Activated naive CD4-positive, alpha-beta T cell treated with anti-CD3 and anti-CD28 coated beads, Interleukin-2, amount 10 ng/mL, durations not matched to agents 7 days and 5 days (primary cell): ENCODE measurements around the gene LAMA5.

Source experiments
- CTCF ChIA-PET: fragments of 350-600 bp; sonication (Branson Sonifier 250); formaldehyde crosslinking; loops from one replicate; lab custom pipeline; 2021; ENCODE audit warnings: antibody characterized with exemption; lab: Charles Lee
- DNase-seq: peaks from one replicate; pipeline ENCODE4 v3.0.0-alpha.2; 2020
- H3K27ac Mint-ChIP-seq: one replicate; pipeline ENCODE4 v1.8.0; 2021; ENCODE audit warnings: mild to moderate bottlenecking, moderate library complexity, mixed read lengths
- H3K27me3 Mint-ChIP-seq: one replicate; pipeline ENCODE4 v1.8.0; 2021; ENCODE audit warnings: mild to moderate bottlenecking, mixed read lengths
- H3K36me3 Mint-ChIP-seq: one replicate; pipeline ENCODE4 v1.8.0; 2021; ENCODE audit warnings: mixed read lengths
- H3K4me1 Mint-ChIP-seq: one replicate; pipeline ENCODE4 v1.8.0; 2021; ENCODE audit warnings: mixed read lengths
- H3K4me3 Mint-ChIP-seq: one replicate; pipeline ENCODE4 v1.8.0; 2021; ENCODE audit warnings: mild to moderate bottlenecking, moderate library complexity, mixed read lengths
- H3K9me3 Mint-ChIP-seq: one replicate; pipeline ENCODE4 v1.8.0; 2021; ENCODE audit warnings: mixed read lengths

Gene LAMA5

DNA sequence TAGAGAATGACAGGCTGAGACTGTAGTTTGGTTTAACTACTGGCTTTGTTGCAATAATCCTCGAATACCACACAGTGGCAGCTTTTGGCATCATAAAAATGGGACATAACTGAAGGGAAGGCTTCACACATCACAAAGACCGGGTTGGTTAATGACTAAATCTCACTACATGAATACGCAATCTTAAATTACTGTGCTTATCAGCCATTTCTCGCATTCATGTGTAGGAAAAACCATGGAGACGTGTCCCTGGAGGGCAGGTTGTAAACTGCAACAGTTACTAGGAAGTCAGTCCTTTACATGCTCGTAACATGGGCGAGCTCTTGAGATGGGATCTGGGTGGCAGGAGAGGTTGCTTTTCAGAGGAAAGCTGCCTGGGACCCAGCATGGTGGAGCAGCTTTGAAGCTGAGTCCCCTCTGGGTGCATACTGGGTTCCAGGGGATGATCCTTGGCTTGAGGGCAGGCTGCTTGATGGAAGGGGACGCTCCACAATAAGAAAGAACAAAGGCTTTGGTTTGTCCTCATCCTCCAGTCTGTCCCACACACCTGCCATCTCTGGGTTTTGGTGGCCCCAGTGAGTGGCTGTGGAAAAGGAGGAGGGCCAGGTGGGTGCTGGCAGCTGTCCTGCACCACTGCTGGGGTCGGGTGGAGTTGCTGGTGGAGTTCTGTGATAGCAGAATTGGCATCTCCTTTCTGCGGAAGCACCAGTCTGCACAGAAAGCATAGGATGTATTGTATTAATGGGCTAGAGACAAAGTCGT lies 21.9 kb upstream of the LAMA5 start:
- H3K27me3 Mint-ChIP-seq: no peaks in the 10 kb centered on the region
- H3K36me3 Mint-ChIP-seq: peaks cover 32% of the 10 kb centered on the region
- peak overlapping the region; percentile 93 for H3K4me3 Mint-ChIP-seq
- H3K27ac Mint-ChIP-seq: peak overlapping the region; percentile 73
- H3K4me1 Mint-ChIP-seq: peaks cover 36% of the 10 kb centered on the region
- DNase-seq: no peak
- H3K9me3 Mint-ChIP-seq: no peaks in the 10 kb centered on the region
- CTCF ChIA-PET: interaction anchor here (1.2 to 2.1 kb wide), 2 partner anchors 10 to 22 kb away, joined by 3 to 8 read pairs; no protein-coding TSS in a partner anchor

DNA sequence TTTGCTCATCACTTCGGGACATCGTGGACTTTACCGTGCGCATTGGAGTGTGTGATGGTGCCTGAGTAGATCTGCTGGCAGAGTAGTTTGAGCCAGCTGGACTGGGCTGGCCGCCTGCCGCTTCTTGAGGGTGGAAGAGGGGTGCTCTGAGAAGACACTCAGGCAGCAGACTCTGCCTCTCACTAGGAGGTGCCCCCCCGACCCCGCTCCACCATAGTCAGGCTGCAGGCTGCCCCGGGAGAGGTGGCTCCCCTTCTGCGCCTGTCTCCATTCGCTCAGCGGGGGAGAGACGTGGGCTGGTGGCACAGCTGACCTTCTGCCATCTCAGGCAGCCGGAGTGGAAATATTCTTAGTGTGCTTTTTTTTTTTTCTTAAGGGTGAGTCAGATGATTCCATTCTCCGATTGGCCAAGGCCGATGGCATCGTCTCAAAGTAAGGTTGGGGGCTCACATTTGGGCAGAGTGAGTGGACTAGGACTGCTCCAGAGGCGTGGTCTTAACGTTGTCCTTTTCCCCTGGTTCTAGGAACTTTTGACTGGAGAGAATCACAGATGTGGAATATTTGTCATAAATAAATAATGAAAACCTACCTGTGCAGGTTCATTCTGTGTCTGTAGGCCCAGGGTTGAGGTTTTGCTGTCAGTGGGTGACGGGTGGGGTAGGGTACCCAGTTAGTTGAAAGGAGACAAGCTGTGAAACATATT lies 21.0 kb upstream of the LAMA5 start:
- H3K4me1 Mint-ChIP-seq: peaks cover 39% of the 10 kb centered on the region
- no peak for DNase-seq
- no peaks in the 10 kb centered on the region for H3K27me3 Mint-ChIP-seq
- peak overlapping the region; percentile 93 for H3K4me3 Mint-ChIP-seq
- CTCF ChIA-PET: interaction anchor here (1.2 to 2.1 kb wide), 2 partner anchors 11 to 22 kb away, joined by 3 to 8 read pairs; no protein-coding TSS in a partner anchor
- H3K36me3 Mint-ChIP-seq: peaks cover 35% of the 10 kb centered on the region
- no peaks in the 10 kb centered on the region for H3K9me3 Mint-ChIP-seq
- H3K27ac Mint-ChIP-seq: peak overlapping the region; percentile 95

DNA sequence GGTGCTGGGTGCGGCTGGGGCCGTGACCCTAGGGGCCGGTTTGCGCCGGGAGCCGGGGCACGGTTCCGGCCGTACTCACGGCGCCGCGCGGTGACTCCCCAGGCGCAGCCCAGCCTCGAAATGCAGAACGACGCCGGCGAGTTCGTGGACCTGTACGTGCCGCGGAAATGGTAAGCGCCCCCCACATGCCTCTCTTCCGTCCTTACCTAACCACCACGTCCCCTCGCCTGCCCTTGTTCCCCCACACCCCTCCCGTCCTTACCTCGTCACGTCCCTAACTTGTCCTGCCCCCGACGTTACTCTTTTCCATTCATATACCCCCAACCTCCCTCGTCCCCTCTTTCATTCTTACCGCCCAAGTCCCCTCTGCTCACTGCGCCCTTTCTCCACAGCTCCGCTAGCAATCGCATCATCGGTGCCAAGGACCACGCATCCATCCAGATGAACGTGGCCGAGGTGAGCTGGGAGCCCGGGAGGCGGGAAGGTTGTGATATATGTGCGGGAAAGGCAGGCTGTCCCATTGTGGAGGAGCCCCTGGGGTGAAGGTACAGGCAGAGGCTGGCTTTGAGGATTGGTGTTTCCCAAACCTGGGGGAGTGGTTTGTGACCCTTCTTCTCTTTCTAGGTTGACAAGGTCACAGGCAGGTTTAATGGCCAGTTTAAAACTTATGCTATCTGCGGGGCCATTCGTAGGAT lies 20.3 kb upstream of the LAMA5 start:
- Mint-ChIP-seq H3K27ac (peak overlapping the region; percentile 95), H3K36me3 (peaks cover 40% of the 10 kb centered on the region), H3K4me3 (peak overlapping the region; percentile 93), H3K9me3 (no peaks in the 10 kb centered on the region), H3K27me3 (no peaks in the 10 kb centered on the region), H3K4me1 (peaks cover 44% of the 10 kb centered on the region)
- no peak for DNase-seq
- CTCF ChIA-PET: interaction anchor here (1.2 kb wide), 1 partner anchor 14 kb away, joined by 5 read pairs; no protein-coding TSS in a partner anchor

DNA sequence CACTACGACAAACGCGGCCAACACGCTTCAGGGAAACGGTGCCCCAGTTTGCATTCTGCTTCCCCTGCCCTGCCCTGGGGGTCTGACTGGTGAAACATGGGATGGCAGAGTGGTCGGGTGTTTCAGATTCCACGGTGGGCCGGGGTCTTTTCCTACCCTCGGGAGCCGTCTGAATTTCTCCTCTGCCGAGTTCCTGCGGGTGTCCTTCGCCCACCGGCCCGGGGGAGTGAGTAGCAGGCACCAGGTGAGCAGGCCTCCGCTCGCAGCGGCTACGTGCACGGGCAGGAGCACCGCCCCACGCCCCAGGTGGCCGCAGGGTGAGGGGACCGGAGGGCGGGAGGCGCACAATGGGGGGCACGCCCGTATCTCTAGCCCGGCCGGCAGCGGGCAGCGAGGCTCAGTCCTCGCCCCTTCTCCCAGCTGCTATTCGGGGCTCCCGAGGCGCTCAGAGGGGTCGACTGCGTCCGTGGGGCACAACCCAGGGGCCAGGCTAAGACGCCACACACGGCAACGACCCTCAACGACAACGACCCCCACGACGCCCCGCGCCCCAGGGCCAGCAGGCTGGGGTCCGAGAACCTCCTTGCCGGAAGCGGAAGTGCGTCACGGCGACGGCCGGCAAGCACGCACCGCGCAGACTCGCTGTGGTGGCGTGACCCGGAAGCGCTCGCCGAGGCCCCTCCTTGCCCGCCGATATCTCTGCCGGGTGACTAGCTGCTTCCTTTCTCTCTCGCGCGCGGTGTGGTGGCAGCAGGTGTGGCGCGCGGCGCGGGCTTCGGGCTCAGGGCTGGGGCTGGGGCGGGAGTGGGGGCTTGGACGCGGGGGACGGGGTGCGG lies 19.5 kb upstream of the LAMA5 start, which contains the start of gene RPS21:
Gene RPS21, plus strand, starts transcription at position 721 of the 836 bp plus-strand sequence. CDS start 236 bp downstream, outside the sequence.
- CTCF ChIA-PET: interaction anchor here (0.9 to 1.2 kb wide), 2 partner anchors 14 to 86 kb away, joined by 3 to 5 read pairs; no protein-coding TSS in a partner anchor
- Mint-ChIP-seq H3K9me3 (peaks cover 4% of the 10 kb centered on the region), H3K27me3 (no peaks in the 10 kb centered on the region), H3K36me3 (peaks cover 46% of the 10 kb centered on the region), H3K27ac (peak within 1 kb of the TSS; percentile 95), H3K4me1 (peaks cover 46% of the 10 kb centered on the region), H3K4me3 (peak within 1 kb of the TSS; percentile 93)
- DNase-seq: peak; percentile 96

DNA sequence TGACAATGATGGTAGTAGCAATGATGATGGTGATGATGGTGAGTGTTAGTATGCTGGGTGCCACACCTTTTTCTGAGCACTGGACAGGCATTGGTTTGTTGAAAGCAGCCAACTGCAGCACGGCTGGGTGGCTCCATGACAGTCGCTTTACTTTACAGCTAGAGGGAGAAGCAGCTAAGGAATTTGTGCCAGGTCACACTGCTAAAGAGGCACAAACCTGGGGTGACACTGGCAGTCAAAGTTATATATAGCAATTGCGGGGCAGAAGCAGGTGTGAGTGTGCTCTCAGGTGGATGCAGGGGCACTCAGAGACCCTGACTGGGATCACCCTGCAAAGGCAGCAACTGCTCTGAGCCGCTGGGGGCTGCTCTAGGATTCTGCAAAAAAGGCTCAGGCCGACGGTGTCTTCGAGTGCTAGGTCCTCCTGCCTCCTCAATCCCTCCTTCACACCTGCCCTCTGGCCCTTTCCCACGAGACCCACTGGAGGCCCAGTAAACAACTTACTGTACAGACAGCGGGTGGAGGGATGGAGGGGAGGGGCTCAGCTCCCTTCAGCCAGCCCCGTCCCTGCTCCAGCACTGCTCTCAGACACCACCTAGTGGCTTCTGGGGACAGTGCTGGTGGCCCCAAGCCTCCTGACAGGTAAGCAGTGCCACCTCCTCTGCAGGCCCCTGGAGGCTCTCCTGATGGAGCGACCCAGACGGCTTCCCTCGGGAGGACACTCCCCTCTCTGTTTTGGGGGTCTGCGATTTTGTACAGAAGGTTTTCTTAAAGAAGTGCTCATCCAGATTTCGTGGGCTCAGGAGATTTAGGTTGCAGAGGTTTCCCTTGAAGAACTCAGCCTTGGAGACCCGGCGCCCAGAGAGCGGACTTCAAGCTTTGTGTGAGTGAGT lies 15.4 kb upstream of the LAMA5 start:
- H3K27ac Mint-ChIP-seq: no peak overlapping the region
- H3K9me3 Mint-ChIP-seq: peaks cover 4% of the 10 kb centered on the region
- peaks cover 28% of the 10 kb centered on the region for H3K4me1 Mint-ChIP-seq
- CTCF ChIA-PET: interaction anchor here (0.6 to 1.5 kb wide), 11 partner anchors 11 to 372 kb away, joined by 3 to 10 read pairs (median 5); partner anchors contain the start of gene ADRM1
- DNase-seq: peak; percentile 87
- peaks cover 16% of the 10 kb centered on the region for H3K36me3 Mint-ChIP-seq
- H3K27me3 Mint-ChIP-seq: no peaks in the 10 kb centered on the region
- H3K4me3 Mint-ChIP-seq: no peak overlapping the region

DNA sequence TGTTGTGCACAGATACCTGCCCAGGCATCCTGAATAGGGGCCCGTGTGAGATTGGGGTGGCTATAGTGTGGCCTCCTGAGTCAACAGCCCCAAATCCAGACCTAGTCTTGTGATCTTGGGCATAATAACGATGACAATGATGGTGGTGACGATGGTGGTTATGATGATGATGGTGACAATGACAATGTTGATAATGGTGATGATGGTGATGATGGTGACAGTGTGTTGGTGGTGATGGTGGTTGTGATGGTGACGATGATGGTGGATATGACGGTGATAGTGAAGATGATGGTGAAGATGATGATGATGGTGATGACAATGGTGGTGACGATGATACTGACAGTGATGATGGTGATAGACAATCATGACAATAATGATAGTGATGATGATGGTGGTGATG lies 14.7 kb upstream of the LAMA5 start:
- H3K27ac Mint-ChIP-seq: no peak overlapping the region
- H3K4me1 Mint-ChIP-seq: peaks cover 25% of the 10 kb centered on the region
- CTCF ChIA-PET: interaction anchor here (1.0 to 1.4 kb wide), 6 partner anchors 12 to 371 kb away, joined by 3 to 7 read pairs (median 5); no protein-coding TSS in a partner anchor
- peaks cover 13% of the 10 kb centered on the region for H3K36me3 Mint-ChIP-seq
- H3K9me3 Mint-ChIP-seq: peaks cover 4% of the 10 kb centered on the region
- DNase-seq: no peak
- no peak overlapping the region for H3K4me3 Mint-ChIP-seq
- no peaks in the 10 kb centered on the region for H3K27me3 Mint-ChIP-seq

DNA sequence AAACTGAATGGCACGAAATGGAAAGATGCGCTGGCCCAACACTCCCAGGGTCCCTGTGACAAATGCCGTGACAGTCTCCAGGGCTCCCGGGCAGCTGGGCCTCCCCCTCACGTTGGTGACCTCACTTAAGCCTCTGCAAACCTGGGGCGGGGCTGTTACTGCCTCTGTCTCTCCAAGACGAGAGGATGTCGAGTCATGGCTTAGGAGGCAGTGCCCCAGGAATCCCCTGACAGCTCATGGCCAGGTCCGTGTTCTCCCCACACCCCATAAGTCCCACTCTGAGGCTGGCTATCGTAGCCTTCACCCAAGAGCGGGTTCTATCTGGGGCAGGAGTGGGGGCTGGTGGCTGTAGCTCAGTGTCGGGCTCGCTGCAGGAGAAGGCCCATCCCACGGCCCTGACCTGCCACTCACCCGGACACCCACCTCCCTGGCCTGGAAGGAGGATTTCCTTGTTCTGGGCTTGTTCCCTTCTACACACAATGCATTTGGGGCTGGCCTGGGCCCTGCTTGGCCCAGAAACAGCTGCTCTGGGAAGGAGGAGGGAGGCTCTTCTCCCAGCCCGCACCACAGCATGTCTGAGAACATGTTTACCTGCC lies 14.2 kb upstream of the LAMA5 start:
- Mint-ChIP-seq H3K27me3 (no peaks in the 10 kb centered on the region), H3K9me3 (peaks cover 4% of the 10 kb centered on the region), H3K4me3 (no peak overlapping the region), H3K4me1 (peaks cover 25% of the 10 kb centered on the region), H3K27ac (no peak overlapping the region), H3K36me3 (peaks cover 13% of the 10 kb centered on the region)
- CTCF ChIA-PET: interaction anchor here (1.0 kb wide), 1 partner anchor 21 kb away, joined by 3 read pairs; no protein-coding TSS in a partner anchor
- DNase-seq: no peak

DNA sequence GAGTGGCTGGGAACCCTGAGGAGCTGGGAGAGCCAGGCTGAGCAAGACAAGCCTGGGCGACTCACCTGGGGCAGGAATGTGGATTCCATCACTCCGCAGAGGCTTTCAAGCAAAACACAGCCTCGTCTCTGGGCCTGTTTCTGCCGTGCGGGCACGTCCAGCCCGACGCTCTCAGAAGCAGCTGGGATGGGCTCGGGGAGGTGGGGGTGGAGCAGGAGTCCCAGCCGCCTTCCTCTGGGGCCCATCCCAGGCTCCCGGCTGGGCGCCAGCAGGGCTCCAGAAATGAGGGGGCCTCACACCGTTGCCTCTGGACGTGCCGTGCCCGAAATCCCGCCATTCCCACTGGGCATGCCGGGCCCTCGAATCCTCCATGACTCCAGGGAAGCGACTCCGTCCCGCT lies 11.1 kb upstream of the LAMA5 start:
- Mint-ChIP-seq H3K27me3 (peaks cover 10% of the 10 kb centered on the region), H3K9me3 (peaks cover 4% of the 10 kb centered on the region), H3K27ac (no peak overlapping the region), H3K36me3 (peaks cover 11% of the 10 kb centered on the region), H3K4me3 (no peak overlapping the region), H3K4me1 (peaks cover 7% of the 10 kb centered on the region)
- DNase-seq: no peak
- CTCF ChIA-PET: no interaction called here

DNA sequence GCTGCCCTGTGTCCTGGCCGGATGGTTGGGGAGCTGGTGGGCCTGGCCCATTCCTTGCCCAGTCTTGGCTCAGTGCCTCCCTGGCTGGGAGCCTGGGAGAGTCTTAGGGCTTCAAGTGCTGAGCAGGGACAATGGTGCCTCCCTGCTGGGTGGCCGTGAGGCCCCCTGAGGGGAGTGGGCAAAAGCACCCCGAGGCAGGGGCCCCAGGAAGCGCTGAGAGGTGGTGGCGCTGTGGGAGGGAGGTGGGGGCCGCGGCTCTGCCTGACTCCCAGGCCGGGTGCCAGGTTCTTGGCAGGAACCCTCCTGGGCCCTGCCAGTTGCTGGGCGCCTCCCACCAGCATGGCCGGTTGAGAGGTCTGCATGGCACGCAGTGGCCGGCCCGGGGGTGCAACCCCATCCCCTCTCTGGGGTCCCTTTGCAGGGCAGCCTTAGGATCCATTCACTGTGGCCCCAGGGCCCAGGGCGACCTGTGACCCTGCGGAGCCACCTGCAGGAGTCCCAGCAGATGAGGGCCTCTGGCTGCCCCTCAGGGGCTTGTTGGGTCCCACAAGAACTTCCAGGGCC lies 10.6 kb upstream of the LAMA5 start:
- Mint-ChIP-seq H3K9me3 (peaks cover 4% of the 10 kb centered on the region), H3K4me3 (no peak overlapping the region), H3K27me3 (peaks cover 14% of the 10 kb centered on the region), H3K27ac (no peak overlapping the region), H3K4me1 (peaks cover 4% of the 10 kb centered on the region), H3K36me3 (peaks cover 8% of the 10 kb centered on the region)
- CTCF ChIA-PET: no interaction called here
- no peak for DNase-seq

DNA sequence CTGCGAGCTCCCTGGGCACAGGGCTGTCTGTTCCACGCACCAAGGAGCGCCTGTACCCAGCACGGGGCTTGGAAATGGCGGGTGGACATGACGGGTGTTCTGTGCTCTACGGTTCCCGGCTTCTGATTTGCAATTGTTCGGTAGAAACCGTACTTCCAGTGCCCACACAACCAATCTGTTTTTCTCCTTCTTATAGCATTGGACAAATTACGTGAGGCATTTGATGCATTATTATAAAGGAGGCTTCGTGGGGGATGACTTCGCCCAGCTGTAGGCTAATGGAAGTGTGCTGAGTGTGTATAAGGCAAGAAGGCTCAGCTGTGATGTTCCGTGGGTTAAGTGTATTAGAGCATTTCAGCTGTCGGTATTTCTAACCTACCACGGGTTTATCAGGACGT lies 10.0 kb upstream of the LAMA5 start:
- H3K9me3 Mint-ChIP-seq: peaks cover 3% of the 10 kb centered on the region
- DNase-seq: no peak
- H3K4me1 Mint-ChIP-seq: peaks cover 2% of the 10 kb centered on the region
- no peak overlapping the region for H3K27ac Mint-ChIP-seq
- CTCF ChIA-PET: no interaction called here
- H3K4me3 Mint-ChIP-seq: no peak overlapping the region
- H3K27me3 Mint-ChIP-seq: peaks cover 14% of the 10 kb centered on the region
- H3K36me3 Mint-ChIP-seq: peaks cover 4% of the 10 kb centered on the region

DNA sequence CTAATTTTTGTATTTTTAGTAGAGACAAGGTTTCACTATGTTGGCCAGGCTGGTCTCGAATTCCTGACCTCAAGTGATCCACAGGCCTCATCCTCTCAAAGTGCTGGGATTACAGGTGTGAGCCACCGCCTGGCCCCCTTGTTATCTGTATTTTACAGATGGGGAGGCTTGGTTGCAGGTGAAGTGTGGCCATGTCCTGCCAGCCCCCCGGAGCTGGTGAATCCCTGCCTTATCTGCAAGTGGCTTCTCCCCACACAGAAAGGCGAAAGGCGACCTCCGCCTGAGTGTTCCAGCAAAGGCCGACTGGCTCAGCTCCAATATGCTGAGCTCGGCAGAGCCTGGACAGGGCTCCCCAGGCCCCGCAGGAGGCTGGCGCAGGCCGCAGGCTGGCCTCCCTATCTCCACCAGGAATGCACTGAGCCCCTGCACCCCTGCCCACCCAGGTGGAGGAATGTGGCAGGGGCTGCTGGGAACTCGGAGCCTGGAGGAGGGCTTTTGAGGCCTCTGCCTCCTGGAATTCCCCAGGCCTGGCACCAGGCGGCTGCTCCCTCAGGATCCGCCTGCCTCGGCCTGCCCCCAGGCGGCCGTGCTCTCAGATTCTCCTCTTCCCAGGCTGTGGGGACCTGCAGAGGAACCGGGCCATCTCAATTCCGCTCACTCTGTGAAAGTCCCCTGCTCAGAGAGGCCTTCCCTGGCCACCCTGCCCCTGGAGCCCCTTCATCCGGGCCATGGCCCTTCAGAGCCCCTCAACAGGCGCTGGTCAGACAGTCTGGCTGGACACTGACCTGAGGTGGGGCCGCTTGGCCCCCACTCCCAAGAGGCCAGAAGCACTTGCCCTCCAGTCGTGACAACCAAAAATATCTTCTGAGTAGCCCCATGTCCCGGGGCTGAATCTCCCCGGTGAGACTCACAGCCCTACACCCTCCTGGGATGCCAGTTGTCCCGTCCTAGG lies 9.3 kb upstream of the LAMA5 start:
- H3K36me3 Mint-ChIP-seq: no peaks in the 10 kb centered on the region
- no peaks in the 10 kb centered on the region for H3K4me1 Mint-ChIP-seq
- no peak overlapping the region for H3K4me3 Mint-ChIP-seq
- H3K9me3 Mint-ChIP-seq: no peaks in the 10 kb centered on the region
- H3K27me3 Mint-ChIP-seq: peaks cover 15% of the 10 kb centered on the region
- CTCF ChIA-PET: no interaction called here
- no peak for DNase-seq
- H3K27ac Mint-ChIP-seq: no peak overlapping the region
